Measurements from ENCODE around the gene TNRC18.

Gene TNRC18

DNA sequence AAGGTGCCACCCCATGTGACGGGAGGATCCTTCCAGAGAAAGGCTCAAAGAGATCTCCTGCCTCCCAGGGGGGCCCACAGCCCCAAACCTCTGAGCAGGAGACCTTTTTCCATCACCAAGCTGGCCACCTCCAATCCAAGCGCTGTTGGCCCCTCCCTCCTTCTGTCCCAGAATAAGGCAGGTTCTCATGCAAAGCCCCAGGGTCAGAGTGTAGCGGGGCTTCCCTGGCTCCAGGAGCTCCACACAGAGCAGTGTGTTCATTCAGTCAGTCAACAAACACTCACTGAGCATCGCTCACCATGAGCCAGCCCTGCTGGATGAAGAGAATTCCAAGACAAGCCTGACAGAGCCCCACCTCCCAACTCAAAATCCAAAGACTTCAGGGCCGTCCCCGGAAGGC is 39.0 kb downstream of the TNRC18 start:
- peaks cover 37% of the 10 kb centered on the region for H3K79me1 ChIP-seq (replicated peaks; ENCODE audit: low read length, poor library complexity, severe bottlenecking)
- H3K4me3 ChIP-seq (ENCODE audit: insufficient read depth in 1 of 2, low read depth in 1 of 2, low read length in 2 of 2), result no peak overlapping the region
- H3K9ac ChIP-seq (ENCODE audit: low read length), result no peak overlapping the region
- H3K18ac ChIP-seq (ENCODE audit: low read depth in 1 of 2, low read length in 2 of 2), result no peak overlapping the region
- peaks cover 24% of the 10 kb centered on the region for H3K4me1 ChIP-seq (ENCODE audit: control insufficient read depth, insufficient read depth, low read depth, low read length)
- H3K4ac ChIP-seq (ENCODE audit: low read depth in 1 of 2, low read length in 2 of 2), result no peak overlapping the region
- no peaks in the 10 kb centered on the region for H3K9me3 ChIP-seq (ENCODE audit: control insufficient read depth, low read length)
- 75% methylated on average over 6 of the region's 6 CpGs for WGBS
- no peak overlapping the region for H2AFZ ChIP-seq (ENCODE audit: low read depth, low read length)
- H3K4me2 ChIP-seq (ENCODE audit: low read length, poor library complexity, severe bottlenecking), result no peak overlapping the region
- H2BK120ac ChIP-seq (ENCODE audit: low read depth, low read length), result no peak overlapping the region
- H3K23ac ChIP-seq (ENCODE audit: low read length in 2 of 2), result no peak overlapping the region
- H2BK15ac ChIP-seq (ENCODE audit: low read depth, poor library complexity, severe bottlenecking), result no peak overlapping the region
- no peak for DNase-seq
- no peak overlapping the region for H3K27ac ChIP-seq (ENCODE audit: low read length, poor library complexity, severe bottlenecking)
- H3K36me3 ChIP-seq (ENCODE audit: control insufficient read depth in 1 of 2, insufficient read depth in 2 of 2, low read depth in 1 of 2, low read length in 2 of 2), result peaks cover 25 to 59% of the 10 kb centered on the region in 2 experiments
- no peak overlapping the region for H2BK5ac ChIP-seq (ENCODE audit: low read depth, low read length, poor library complexity, severe bottlenecking)
- no peak overlapping the region for H4K8ac ChIP-seq (ENCODE audit: low read length)
- no peak overlapping the region for H4K91ac ChIP-seq (ENCODE audit: low read length)
- H2AK5ac ChIP-seq (ENCODE audit: low read length, severe bottlenecking), result no peak overlapping the region
- H3K14ac ChIP-seq (ENCODE audit: low read length in 2 of 2), result no peak overlapping the region
- H3K27me3 ChIP-seq (ENCODE audit: control insufficient read depth in 1 of 2, insufficient read depth in 1 of 2, low read length in 2 of 2), result no peaks in the 10 kb centered on the region
- H2BK12ac ChIP-seq (ENCODE audit: low read length in 2 of 2), result no peak overlapping the region

- H2BK12ac ChIP-seq (ENCODE audit: low read length in 2 of 2), result no peak overlapping the region
- peaks cover 24 to 54% of the 10 kb centered on the region in 2 experiments for H3K36me3 ChIP-seq (ENCODE audit: control insufficient read depth in 1 of 2, insufficient read depth in 2 of 2, low read depth in 1 of 2, low read length in 2 of 2)
- H3K14ac ChIP-seq (ENCODE audit: low read length in 2 of 2), result no peak overlapping the region
- no peak overlapping the region for H3K4me3 ChIP-seq (ENCODE audit: insufficient read depth in 1 of 2, low read depth in 1 of 2, low read length in 2 of 2)
- no peak overlapping the region for H3K27ac ChIP-seq (ENCODE audit: low read length, poor library complexity, severe bottlenecking)
- no peak overlapping the region for H3K9ac ChIP-seq (ENCODE audit: low read length)
- H3K9me3 ChIP-seq (ENCODE audit: control insufficient read depth, low read length), result no peaks in the 10 kb centered on the region
- no peak overlapping the region for H2AFZ ChIP-seq (ENCODE audit: low read depth, low read length)
- H4K91ac ChIP-seq (ENCODE audit: low read length), result no peak overlapping the region
- no peak for DNase-seq
- no peak overlapping the region for H3K4me2 ChIP-seq (ENCODE audit: low read length, poor library complexity, severe bottlenecking)
- no peak overlapping the region for H2BK120ac ChIP-seq (ENCODE audit: low read depth, low read length)
- no peaks in the 10 kb centered on the region for H3K27me3 ChIP-seq (ENCODE audit: control insufficient read depth in 1 of 2, insufficient read depth in 1 of 2, low read length in 2 of 2)
- H3K18ac ChIP-seq (ENCODE audit: low read depth in 1 of 2, low read length in 2 of 2), result no peak overlapping the region
- peaks cover 33% of the 10 kb centered on the region for H3K79me1 ChIP-seq (replicated peaks; ENCODE audit: low read length, poor library complexity, severe bottlenecking)
- H4K8ac ChIP-seq (ENCODE audit: low read length), result no peak overlapping the region
- H3K4me1 ChIP-seq (ENCODE audit: control insufficient read depth, insufficient read depth, low read depth, low read length), result peaks cover 25% of the 10 kb centered on the region
- no peak overlapping the region for H3K23ac ChIP-seq (ENCODE audit: low read length in 2 of 2)
- no peak overlapping the region for H2BK15ac ChIP-seq (ENCODE audit: low read depth, poor library complexity, severe bottlenecking)
- no peak overlapping the region for H2AK5ac ChIP-seq (ENCODE audit: low read length, severe bottlenecking)
- 88% methylated on average over 12 of the region's 16 CpGs for WGBS
- no peak overlapping the region for H2BK5ac ChIP-seq (ENCODE audit: low read depth, low read length, poor library complexity, severe bottlenecking)
- no peak overlapping the region for H3K4ac ChIP-seq (ENCODE audit: low read depth in 1 of 2, low read length in 2 of 2)
Observed at GRCh38 chr7:5383314-5384098, 40.1 kb downstream of the TNRC18 start.

GRCh38 chr7:5382281-5382892 is 41.2 kb downstream of the TNRC18 start:
- H3K36me3 ChIP-seq (ENCODE audit: control insufficient read depth in 1 of 2, insufficient read depth in 2 of 2, low read depth in 1 of 2, low read length in 2 of 2), result peaks cover 19 to 50% of the 10 kb centered on the region in 2 experiments
- peak overlapping the region; percentile 4 for H3K4me2 ChIP-seq (ENCODE audit: low read length, poor library complexity, severe bottlenecking)
- peak overlapping the region in 1 of 2 experiments; percentile 13 for H3K18ac ChIP-seq (ENCODE audit: low read depth in 1 of 2, low read length in 2 of 2)
- WGBS, result 42% methylated on average over 20 of the region's 20 CpGs
- H3K4me1 ChIP-seq (ENCODE audit: control insufficient read depth, insufficient read depth, low read depth, low read length), result peaks cover 29% of the 10 kb centered on the region
- H3K23ac ChIP-seq (ENCODE audit: low read length in 2 of 2), result no peak overlapping the region
- no peak overlapping the region for H2BK120ac ChIP-seq (ENCODE audit: low read depth, low read length)
- H2AFZ ChIP-seq (ENCODE audit: low read depth, low read length), result no peak overlapping the region
- peak overlapping the region in 1 of 2 experiments; percentile 32 for H2BK12ac ChIP-seq (ENCODE audit: low read length in 2 of 2)
- H2BK15ac ChIP-seq (ENCODE audit: low read depth, poor library complexity, severe bottlenecking), result no peak overlapping the region
- DNase-seq, result peak; percentile 66
- no peaks in the 10 kb centered on the region for H3K9me3 ChIP-seq (ENCODE audit: control insufficient read depth, low read length)
- H3K4me3 ChIP-seq (ENCODE audit: insufficient read depth in 1 of 2, low read depth in 1 of 2, low read length in 2 of 2), result peak overlapping the region in 1 of 2 experiments; percentile 29
- no peaks in the 10 kb centered on the region for H3K27me3 ChIP-seq (ENCODE audit: control insufficient read depth in 1 of 2, insufficient read depth in 1 of 2, low read length in 2 of 2)
- H3K4ac ChIP-seq (ENCODE audit: low read depth in 1 of 2, low read length in 2 of 2), result no peak overlapping the region
- H3K9ac ChIP-seq (ENCODE audit: low read length), result no peak overlapping the region
- H3K27ac ChIP-seq (ENCODE audit: low read length, poor library complexity, severe bottlenecking), result no peak overlapping the region
- H3K14ac ChIP-seq (ENCODE audit: low read length in 2 of 2), result peak overlapping the region in 1 of 2 experiments; percentile 44
- no peak overlapping the region for H2AK5ac ChIP-seq (ENCODE audit: low read length, severe bottlenecking)
- H3K79me1 ChIP-seq (replicated peaks; ENCODE audit: low read length, poor library complexity, severe bottlenecking), result peaks cover 28% of the 10 kb centered on the region
- H4K91ac ChIP-seq (ENCODE audit: low read length), result no peak overlapping the region
- H4K8ac ChIP-seq (ENCODE audit: low read length), result no peak overlapping the region
- H2BK5ac ChIP-seq (ENCODE audit: low read depth, low read length, poor library complexity, severe bottlenecking), result no peak overlapping the region

DNA sequence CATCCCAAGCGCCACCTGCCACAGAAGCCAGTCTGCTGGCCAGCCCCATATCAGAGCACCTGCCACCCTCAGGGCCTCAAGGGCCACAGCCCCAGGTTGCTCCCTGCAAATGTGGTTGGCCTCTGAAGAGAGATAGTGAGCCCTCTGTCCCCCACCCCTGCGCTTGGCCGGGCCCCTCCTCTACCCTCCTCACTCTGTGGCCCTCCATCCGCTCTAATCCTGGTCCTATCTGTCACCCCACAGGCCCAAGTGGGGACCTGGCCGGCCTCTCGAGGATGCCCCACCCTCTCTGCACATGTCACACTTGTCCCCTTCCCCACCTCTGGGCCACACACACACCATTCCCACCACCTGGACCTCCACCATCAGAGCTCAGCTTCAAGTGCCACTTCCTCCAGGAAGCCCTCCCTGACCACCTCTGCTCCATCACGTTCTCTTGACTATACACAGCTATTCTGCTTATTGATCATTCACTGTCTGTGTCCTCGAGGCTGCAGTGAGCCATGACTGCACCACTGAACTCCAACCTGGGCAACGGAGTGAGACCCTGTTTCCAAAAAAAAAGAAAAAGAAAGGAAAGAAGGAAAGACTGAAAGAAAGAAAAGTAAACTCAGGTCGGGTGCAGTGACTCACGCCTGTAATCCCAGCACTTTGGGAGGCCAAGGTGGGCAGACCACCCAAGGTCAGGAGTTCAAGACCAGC is 42.4 kb downstream of the TNRC18 start:
- H2AFZ ChIP-seq (ENCODE audit: low read depth, low read length), result no peak overlapping the region
- no peak overlapping the region for H3K9ac ChIP-seq (ENCODE audit: low read length)
- H2BK5ac ChIP-seq (ENCODE audit: low read depth, low read length, poor library complexity, severe bottlenecking), result no peak overlapping the region
- H4K8ac ChIP-seq (ENCODE audit: low read length), result no peak overlapping the region
- H2AK5ac ChIP-seq (ENCODE audit: low read length, severe bottlenecking), result no peak overlapping the region
- no peak overlapping the region for H3K4me3 ChIP-seq (ENCODE audit: insufficient read depth in 1 of 2, low read depth in 1 of 2, low read length in 2 of 2)
- no peaks in the 10 kb centered on the region for H3K9me3 ChIP-seq (ENCODE audit: control insufficient read depth, low read length)
- no peaks in the 10 kb centered on the region for H3K27me3 ChIP-seq (ENCODE audit: control insufficient read depth in 1 of 2, insufficient read depth in 1 of 2, low read length in 2 of 2)
- H4K91ac ChIP-seq (ENCODE audit: low read length), result no peak overlapping the region
- peaks cover 19 to 50% of the 10 kb centered on the region in 2 experiments for H3K36me3 ChIP-seq (ENCODE audit: control insufficient read depth in 1 of 2, insufficient read depth in 2 of 2, low read depth in 1 of 2, low read length in 2 of 2)
- no peak overlapping the region for H3K4ac ChIP-seq (ENCODE audit: low read depth in 1 of 2, low read length in 2 of 2)
- WGBS, result 93% methylated on average over 10 of the region's 11 CpGs
- H2BK15ac ChIP-seq (ENCODE audit: low read depth, poor library complexity, severe bottlenecking), result no peak overlapping the region
- no peak for DNase-seq
- no peak overlapping the region for H3K4me2 ChIP-seq (ENCODE audit: low read length, poor library complexity, severe bottlenecking)
- no peak overlapping the region for H2BK120ac ChIP-seq (ENCODE audit: low read depth, low read length)
- peak overlapping the region in 1 of 2 experiments; percentile 27 for H3K23ac ChIP-seq (ENCODE audit: low read length in 2 of 2)
- H3K18ac ChIP-seq (ENCODE audit: low read depth in 1 of 2, low read length in 2 of 2), result no peak overlapping the region
- H3K14ac ChIP-seq (ENCODE audit: low read length in 2 of 2), result no peak overlapping the region
- H3K27ac ChIP-seq (ENCODE audit: low read length, poor library complexity, severe bottlenecking), result no peak overlapping the region
- H2BK12ac ChIP-seq (ENCODE audit: low read length in 2 of 2), result no peak overlapping the region
- peaks cover 30% of the 10 kb centered on the region for H3K4me1 ChIP-seq (ENCODE audit: control insufficient read depth, insufficient read depth, low read depth, low read length)
- peaks cover 37% of the 10 kb centered on the region for H3K79me1 ChIP-seq (replicated peaks; ENCODE audit: low read length, poor library complexity, severe bottlenecking)
